ENCODE measurements around the gene PHF2.

PHF2 gene

DNA sequence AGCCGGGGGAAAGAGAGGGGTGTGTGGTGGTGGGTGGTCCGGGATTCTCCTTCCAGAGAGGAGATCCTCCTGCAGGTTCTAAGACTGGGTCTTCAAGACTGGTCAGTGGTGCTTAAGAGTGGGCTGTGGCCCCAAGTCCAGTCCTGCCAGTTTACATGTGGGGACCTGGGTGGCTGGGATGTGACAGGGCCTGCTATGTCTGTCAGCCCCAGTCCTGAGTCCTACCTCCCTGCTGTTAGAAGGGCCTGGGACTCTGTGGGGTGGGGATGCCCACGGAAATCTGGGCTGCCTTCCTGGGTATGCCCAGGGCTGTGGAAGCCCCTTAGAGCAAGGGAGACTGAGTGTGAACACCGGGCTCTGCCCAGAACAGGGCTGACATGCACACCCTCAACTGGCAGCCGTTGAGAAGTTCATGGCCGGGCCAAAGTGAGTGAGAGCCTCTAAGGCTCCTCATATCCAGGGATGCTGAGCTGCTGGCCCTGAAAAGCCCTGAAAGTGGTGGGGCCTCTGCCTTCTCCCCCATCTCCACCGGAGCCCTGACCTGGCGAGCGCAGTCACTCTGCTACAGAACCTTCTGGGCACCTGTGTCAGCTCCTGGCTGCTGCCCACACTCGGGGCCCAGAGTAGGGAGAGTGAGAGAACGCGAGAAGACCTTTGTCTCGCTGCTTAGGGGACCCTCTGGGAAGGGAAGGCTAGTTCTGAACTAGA is 1.7 kb downstream of the PHF2 start:
- Histone ChIP-seq H3K79me1 (ENCODE audit: low read depth, low read length) (peaks cover 24% of the 10 kb centered on the region), H3K23ac (ENCODE audit: low read depth, low read length, poor library complexity) (no peak overlapping the region), H4K8ac (ENCODE audit: low read depth, low read length) (no peak overlapping the region), H3K9ac (ENCODE audit: low read depth, low read length, poor library complexity) (peak overlapping the region; percentile 83), H3K27ac (replicated peaks; ENCODE audit: low read length) (no peak overlapping the region), H3K27me3 (ENCODE audit: control insufficient read depth in 3 of 3, insufficient read depth in 3 of 3, low read depth in 1 of 3, low read length in 3 of 3) (no peaks in the 10 kb centered on the region), H2AFZ (ENCODE audit: low read length) (no peak overlapping the region), H2AK5ac (ENCODE audit: low read depth, low read length) (peak overlapping the region; percentile 61), H3K4me1 (ENCODE audit: control insufficient read depth in 2 of 2, insufficient read depth in 1 of 2, low read depth in 1 of 2, low read length in 2 of 2) (peaks cover 11 to 14% of the 10 kb centered on the region in 2 donors), H4K91ac (ENCODE audit: low read depth, low read length, poor library complexity) (no peak overlapping the region), H3K9me3 (replicated peaks in 1 of 2; ENCODE audit: control insufficient read depth in 2 of 2, insufficient read depth in 1 of 2, low read depth in 1 of 2, low read length in 2 of 2) (peaks cover 0 to under 1% of the 10 kb centered on the region in 2 donors), H2BK15ac (ENCODE audit: low read length) (no peak overlapping the region), H3K18ac (ENCODE audit: low read length) (peak overlapping the region; percentile 42), H2BK120ac (ENCODE audit: low read depth, low read length) (no peak overlapping the region), H3K4me2 (ENCODE audit: insufficient read depth, low read length, poor library complexity, severe bottlenecking) (peak overlapping the region; percentile 65), H3K4ac (ENCODE audit: low read length) (no peak overlapping the region), H3K4me3 (ENCODE audit: low read length in 2 of 2) (peak overlapping the region in 1 of 2 donors; percentile 88), H2BK5ac (ENCODE audit: low read length) (no peak overlapping the region), H3K14ac (ENCODE audit: low read length) (peak overlapping the region; percentile 43), H2BK12ac (ENCODE audit: low read length) (no peak overlapping the region), H3K36me3 (replicated peaks in 1 of 2; ENCODE audit: control insufficient read depth in 2 of 2, insufficient read depth in 2 of 2, low read length in 2 of 2) (peaks cover 0 to 2% of the 10 kb centered on the region in 2 donors)
- DNase-seq (ENCODE audit: low spot score): no peak
- WGBS, 2 donors (ENCODE audit: extremely low coverage in 2 of 2, insufficient read length in 2 of 2, insufficient replicate concordance in 1 of 2): no CpG with 5 or more reads among the region's 13 CpGs

- Histone ChIP-seq H3K4ac (ENCODE audit: low read length) (no peak overlapping the region), H3K18ac (ENCODE audit: low read length) (no peak overlapping the region), H2BK5ac (ENCODE audit: low read length) (no peak overlapping the region), H2BK120ac (ENCODE audit: low read depth, low read length) (no peak overlapping the region), H4K91ac (ENCODE audit: low read depth, low read length, poor library complexity) (no peak overlapping the region), H2AK5ac (ENCODE audit: low read depth, low read length) (no peak overlapping the region), H3K27ac (replicated peaks; ENCODE audit: low read length) (no peak overlapping the region), H3K36me3 (replicated peaks in 1 of 2; ENCODE audit: control insufficient read depth in 2 of 2, insufficient read depth in 2 of 2, low read length in 2 of 2) (peaks cover 0 to 2% of the 10 kb centered on the region in 2 donors), H2AFZ (ENCODE audit: low read length) (no peak overlapping the region), H3K23ac (ENCODE audit: low read depth, low read length, poor library complexity) (no peak overlapping the region), H3K4me1 (ENCODE audit: control insufficient read depth in 2 of 2, insufficient read depth in 1 of 2, low read depth in 1 of 2, low read length in 2 of 2) (peaks cover 11 to 14% of the 10 kb centered on the region in 2 donors), H3K9me3 (replicated peaks in 1 of 2; ENCODE audit: control insufficient read depth in 2 of 2, insufficient read depth in 1 of 2, low read depth in 1 of 2, low read length in 2 of 2) (peaks cover 0 to 7% of the 10 kb centered on the region in 2 donors), H2BK15ac (ENCODE audit: low read length) (no peak overlapping the region), H3K14ac (ENCODE audit: low read length) (no peak overlapping the region), H3K4me3 (ENCODE audit: low read length in 2 of 2) (no peak overlapping the region), H3K27me3 (ENCODE audit: control insufficient read depth in 3 of 3, insufficient read depth in 3 of 3, low read depth in 1 of 3, low read length in 3 of 3) (no peaks in the 10 kb centered on the region), H3K79me1 (ENCODE audit: low read depth, low read length) (peaks cover 24% of the 10 kb centered on the region), H3K4me2 (ENCODE audit: insufficient read depth, low read length, poor library complexity, severe bottlenecking) (no peak overlapping the region), H4K8ac (ENCODE audit: low read depth, low read length) (no peak overlapping the region), H2BK12ac (ENCODE audit: low read length) (no peak overlapping the region), H3K9ac (ENCODE audit: low read depth, low read length, poor library complexity) (no peak overlapping the region)
- WGBS, 2 donors (ENCODE audit: extremely low coverage in 2 of 2, insufficient read length in 2 of 2, insufficient replicate concordance in 1 of 2): no CpG with 5 or more reads among the region's 5 CpGs
- DNase-seq (ENCODE audit: low spot score): no peak
These were observed 2.5 kb downstream of the PHF2 start for GRCh38 chr9:93578844-93579243.

DNA sequence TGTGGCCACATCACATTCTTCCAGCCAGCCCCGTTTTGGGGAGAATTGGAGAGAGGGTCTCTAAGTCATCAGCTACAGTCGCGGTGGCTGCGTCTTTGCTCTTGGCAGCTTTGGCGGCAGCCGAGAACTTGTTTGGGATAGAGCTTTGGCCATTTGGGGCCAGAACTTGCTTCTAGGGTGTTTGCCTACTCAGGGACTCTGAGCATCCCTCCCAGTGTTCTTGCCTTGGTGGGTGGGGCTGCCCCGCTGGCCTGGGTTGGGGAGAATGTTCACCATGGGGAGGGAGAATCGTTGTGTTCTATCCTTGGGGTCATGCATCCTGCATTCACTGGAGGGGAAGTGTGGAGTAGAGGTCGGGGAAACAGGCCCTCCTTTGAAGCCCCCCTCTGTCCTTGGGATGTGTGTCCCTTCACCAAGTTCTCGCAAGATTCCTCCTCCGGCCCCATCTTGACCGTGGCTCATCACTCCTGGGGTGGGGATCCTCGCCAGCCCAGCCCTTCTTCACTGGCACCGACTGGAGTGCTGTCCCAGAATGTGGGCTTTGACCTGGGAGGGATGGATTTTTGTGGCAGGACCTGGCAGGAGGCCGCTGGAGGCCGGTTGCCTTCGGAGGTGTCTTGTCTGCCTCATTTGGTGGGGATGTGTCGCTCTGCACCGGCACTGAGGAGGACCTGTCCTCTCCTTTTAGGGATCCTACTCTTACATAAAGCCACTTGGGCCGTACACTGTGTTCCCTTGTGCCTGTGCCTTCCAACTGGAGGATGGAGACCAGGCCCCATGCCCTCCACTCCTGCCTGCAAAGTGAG is 3.5 kb downstream of the PHF2 start:
- Histone ChIP-seq H4K91ac (ENCODE audit: low read depth, low read length, poor library complexity) (no peak overlapping the region), H3K23ac (ENCODE audit: low read depth, low read length, poor library complexity) (no peak overlapping the region), H3K4me1 (ENCODE audit: control insufficient read depth in 2 of 2, insufficient read depth in 1 of 2, low read depth in 1 of 2, low read length in 2 of 2) (peaks cover 9 to 13% of the 10 kb centered on the region in 2 donors), H2AFZ (ENCODE audit: low read length) (no peak overlapping the region), H3K4me3 (ENCODE audit: low read length in 2 of 2) (no peak overlapping the region), H3K27ac (replicated peaks; ENCODE audit: low read length) (no peak overlapping the region), H2BK12ac (ENCODE audit: low read length) (no peak overlapping the region), H3K79me1 (ENCODE audit: low read depth, low read length) (peaks cover 21% of the 10 kb centered on the region), H3K18ac (ENCODE audit: low read length) (no peak overlapping the region), H3K9ac (ENCODE audit: low read depth, low read length, poor library complexity) (no peak overlapping the region), H2BK120ac (ENCODE audit: low read depth, low read length) (no peak overlapping the region), H3K36me3 (replicated peaks in 1 of 2; ENCODE audit: control insufficient read depth in 2 of 2, insufficient read depth in 2 of 2, low read length in 2 of 2) (peaks cover 0 to 2% of the 10 kb centered on the region in 2 donors), H3K14ac (ENCODE audit: low read length) (peak overlapping the region; percentile 56), H2BK15ac (ENCODE audit: low read length) (no peak overlapping the region), H4K8ac (ENCODE audit: low read depth, low read length) (peak overlapping the region; percentile 3), H3K4ac (ENCODE audit: low read length) (no peak overlapping the region), H2AK5ac (ENCODE audit: low read depth, low read length) (no peak overlapping the region), H3K9me3 (replicated peaks in 1 of 2; ENCODE audit: control insufficient read depth in 2 of 2, insufficient read depth in 1 of 2, low read depth in 1 of 2, low read length in 2 of 2) (peaks cover under 1 to 17% of the 10 kb centered on the region in 2 donors), H3K4me2 (ENCODE audit: insufficient read depth, low read length, poor library complexity, severe bottlenecking) (no peak overlapping the region), H3K27me3 (ENCODE audit: control insufficient read depth in 3 of 3, insufficient read depth in 3 of 3, low read depth in 1 of 3, low read length in 3 of 3) (no peaks in the 10 kb centered on the region), H2BK5ac (ENCODE audit: low read length) (no peak overlapping the region)
- DNase-seq (ENCODE audit: low spot score): no peak
- WGBS, 2 donors (ENCODE audit: extremely low coverage in 2 of 2, insufficient read length in 2 of 2, insufficient replicate concordance in 1 of 2): no CpG with 5 or more reads among the region's 20 CpGs
